Upper lobe of left lung (tissue), 6 donors: ENCODE measurements around the gene CHD9. TPM values are rescaled to one million over a fixed set of nuclear protein-coding genes. Genes with fewer than 3 reads are reported as not detected.
A peak's percentile ranks its signal among the peaks of the same experiment; 100 is the strongest.

ENCODE experiments used
- ATAC-seq, 2 donors: fragments of 200-7000 bp; cut with Tn5 transposase; one replicate each; pipeline ENCODE4 v1.9.1; 2022; ENCODE audit warnings: mild to moderate bottlenecking in 2 of 2, moderate library complexity in 2 of 2; ENCODE audit not compliant: low FRiP score in 2 of 2
- DNase-seq, 2 donors: peaks; one replicate each; pipeline ENCODE4 v3.0.0-alpha.2; 2019 to 2020
- H3K27ac ChIP-seq, 4 donors: fragments of 200-600 bp; sonication (generic); one replicate each; pipeline ENCODE4 v1.5.1; 2016 to 2019
- H3K27me3 ChIP-seq, 4 donors: fragments of 200-600 bp; sonication (generic); one replicate each; pipeline ENCODE4 v1.5.1; 2017 to 2019
- H3K36me3 ChIP-seq, 4 donors: fragments of 200-600 bp; sonication (generic); one replicate each; pipeline ENCODE4 v1.5.1; 2016 to 2019
- H3K4me1 ChIP-seq, 4 donors: fragments of 200-600 bp; sonication (generic); one replicate each; pipeline ENCODE4 v1.5.1; 2018 to 2019
- H3K4me3 ChIP-seq, 4 donors: fragments of 200-600 bp; sonication (generic); one replicate each; pipeline ENCODE4 v1.5.1; 2017 to 2019; ENCODE audit warnings: mild to moderate bottlenecking in 2 of 4, moderate library complexity in 1 of 4
- H3K9me3 ChIP-seq, 4 donors: fragments of 200-600 bp; sonication (generic); one replicate each; pipeline ENCODE4 v1.5.1; 2018 to 2019
- EP300 ChIP-seq, 4 donors: sonication (generic); formaldehyde crosslinking; IDR thresholded peaks; one replicate each; pipeline ENCODE4 v1.5.1; 2017; ENCODE audit warnings: antibody characterized with exemption in 4 of 4, control low read depth in 2 of 4
- POLR2A ChIP-seq, 4 donors: fragments of 450-650 bp; IDR thresholded peaks; one replicate each; pipeline ENCODE4 v1.5.1; 2016 to 2017; ENCODE audit warnings: antibody characterized with exemption in 4 of 4, mild to moderate bottlenecking in 2 of 4
- POLR2AphosphoS5 ChIP-seq, 2 donors: sonication (generic); formaldehyde crosslinking; IDR thresholded peaks; one replicate each; pipeline ENCODE4 v1.5.1; 2017; ENCODE audit warnings: antibody characterized with exemption in 2 of 2
- WGBS, 2 donors: methylation state at CpG; one replicate each; pipeline ENCODE4 v1.1.5; 2017 to 2018; 5-methylcytosine and 5-hydroxymethylcytosine counted together
- total RNA-seq, 6 donors: library from RNA; depleted of rRNA in 4 of 6; stranded (reverse); fragments of >200 nt in 4 of 6; gene quantifications; one replicate each; pipeline versions ENCODE4 v1.1.0 to v1.2.1, GENCODE V29; 2016 to 2021
- TF ChIP-seq, protein P1 (sequence below), 6 experiments: fragments of 450-650 bp in 4 of 6; fragments of 200-600 bp in 2 of 6; sonication (generic) in 2 of 6; IDR thresholded peaks; one replicate each; pipeline ENCODE4 v1.5.1; 2016 to 2019; ENCODE audit warnings: antibody characterized with exemption in 6 of 6
- donor health status: DM: no; HTN: no; CAD: no; lungs with moderate emphysema.
- donor health status: DM: no; HTN: yes; CAD: no; lungs with severe emphysema.

CHD9 gene
- total RNA-seq, 6 donors from 2014 or later, result 55.6 to 98.8 (median 68.3) TPM

DNA sequence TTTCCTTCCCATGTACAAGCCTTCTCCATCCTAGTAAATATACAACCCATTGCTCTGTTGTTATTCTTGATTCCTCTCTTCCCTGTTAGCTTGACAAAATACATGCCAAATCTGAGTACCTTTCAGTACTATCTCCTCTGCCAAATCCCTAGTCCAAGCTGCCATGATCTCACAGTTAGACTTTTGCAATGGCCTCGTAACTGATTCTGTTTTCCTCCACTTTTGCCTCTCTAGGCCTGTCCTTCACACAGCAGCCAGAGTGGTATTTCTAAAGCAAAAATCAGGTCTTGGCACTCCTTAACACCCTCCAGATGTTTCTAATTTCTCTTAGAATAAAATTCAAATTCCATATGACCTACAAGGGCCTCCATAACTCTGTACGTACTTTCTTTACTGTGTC lies 226.5 kb downstream of the CHD9 start:
- no peak for DNase-seq
- 71 to 76% methylated on average over 2 of the region's 2 CpGs for WGBS, 2 donors
- TF ChIP-seq POLR2AphosphoS5 (IDR thresholded peaks at IDR 0.05) (no peak), POLR2A (IDR thresholded peaks at IDR 0.05) (no peak), EP300 (IDR thresholded peaks at IDR 0.05) (no peak)
- TF ChIP-seq, protein P1, sequence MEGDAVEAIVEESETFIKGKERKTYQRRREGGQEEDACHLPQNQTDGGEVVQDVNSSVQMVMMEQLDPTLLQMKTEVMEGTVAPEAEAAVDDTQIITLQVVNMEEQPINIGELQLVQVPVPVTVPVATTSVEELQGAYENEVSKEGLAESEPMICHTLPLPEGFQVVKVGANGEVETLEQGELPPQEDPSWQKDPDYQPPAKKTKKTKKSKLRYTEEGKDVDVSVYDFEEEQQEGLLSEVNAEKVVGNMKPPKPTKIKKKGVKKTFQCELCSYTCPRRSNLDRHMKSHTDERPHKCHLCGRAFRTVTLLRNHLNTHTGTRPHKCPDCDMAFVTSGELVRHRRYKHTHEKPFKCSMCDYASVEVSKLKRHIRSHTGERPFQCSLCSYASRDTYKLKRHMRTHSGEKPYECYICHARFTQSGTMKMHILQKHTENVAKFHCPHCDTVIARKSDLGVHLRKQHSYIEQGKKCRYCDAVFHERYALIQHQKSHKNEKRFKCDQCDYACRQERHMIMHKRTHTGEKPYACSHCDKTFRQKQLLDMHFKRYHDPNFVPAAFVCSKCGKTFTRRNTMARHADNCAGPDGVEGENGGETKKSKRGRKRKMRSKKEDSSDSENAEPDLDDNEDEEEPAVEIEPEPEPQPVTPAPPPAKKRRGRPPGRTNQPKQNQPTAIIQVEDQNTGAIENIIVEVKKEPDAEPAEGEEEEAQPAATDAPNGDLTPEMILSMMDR (IDR thresholded peaks at IDR 0.05), result no peak
- peaks cover 0 to 14% (median 6%) of the 10 kb centered on the region in 4 donors for H3K4me1 ChIP-seq
- H3K9me3 ChIP-seq, result no peaks in the 10 kb centered on the region
- peaks cover 2 to 54% (median 25%) of the 10 kb centered on the region in 4 donors for H3K36me3 ChIP-seq
- no peak overlapping the region for H3K4me3 ChIP-seq
- ATAC-seq, result no peak
- peak overlapping the region in 3 of 4 donors; percentile 3 to 60 (median 19) for H3K27ac ChIP-seq
- H3K27me3 ChIP-seq, result no peaks in the 10 kb centered on the region

DNA sequence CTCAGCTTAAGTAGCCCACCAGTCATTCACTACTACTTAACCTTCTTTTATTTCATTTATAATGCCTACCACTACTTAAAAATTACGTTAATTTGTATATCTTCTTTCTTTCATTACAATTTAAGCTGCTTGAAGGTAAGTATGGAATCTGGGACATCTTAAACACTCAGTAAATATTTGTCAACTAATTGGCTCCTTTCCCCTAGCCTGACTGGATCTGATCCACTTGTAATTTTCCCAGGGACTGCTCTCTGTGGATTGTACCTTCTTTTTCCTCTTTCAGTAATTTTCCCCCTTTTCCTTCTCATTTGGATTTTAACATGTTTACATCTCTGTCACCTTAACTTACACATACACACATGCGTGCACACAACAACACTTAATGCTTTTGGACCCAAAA lies 227.1 kb downstream of the CHD9 start:
- peaks cover 0 to 14% (median 6%) of the 10 kb centered on the region in 4 donors for H3K4me1 ChIP-seq
- no peak for DNase-seq
- TF ChIP-seq EP300 (IDR thresholded peaks at IDR 0.05) (peak in 1 of 4 donors; percentile 15), POLR2A (IDR thresholded peaks at IDR 0.05) (no peak)
- H3K36me3 ChIP-seq, result peaks cover 3 to 54% (median 24%) of the 10 kb centered on the region in 4 donors
- WGBS, 2 donors, result 78 to 82% methylated on average over 2 of the region's 2 CpGs
- no peaks in the 10 kb centered on the region for H3K9me3 ChIP-seq
- no peaks in the 10 kb centered on the region for H3K27me3 ChIP-seq
- no peak overlapping the region for H3K4me3 ChIP-seq
- peak overlapping the region in 3 of 4 donors; percentile 3 to 60 (median 19) for H3K27ac ChIP-seq
- ATAC-seq, result no peak

- Histone ChIP-seq H3K4me3 (no peak overlapping the region), H3K27me3 (no peaks in the 10 kb centered on the region), H3K36me3 (peaks cover 7 to 54% (median 25%) of the 10 kb centered on the region in 4 donors), H3K4me1 (peaks cover 0 to 14% (median 6%) of the 10 kb centered on the region in 4 donors), H3K9me3 (no peaks in the 10 kb centered on the region), H3K27ac (peak overlapping the region in 2 of 4 donors; percentile 3 to 60)
- TF ChIP-seq POLR2AphosphoS5 (IDR thresholded peaks at IDR 0.05), result no peak
- TF ChIP-seq POLR2A (IDR thresholded peaks at IDR 0.05), result no peak
- TF ChIP-seq, protein P1 (IDR thresholded peaks at IDR 0.05), result no peak
- no peak for TF ChIP-seq EP300 (IDR thresholded peaks at IDR 0.05)
- ATAC-seq, result no peak
- DNase-seq, result no peak
- 85 to 88% methylated on average over 5 of the region's 5 CpGs for WGBS, 2 donors
Observed at GRCh38 chr16:53282328-53282727, 227.5 kb downstream of the CHD9 start.

- TF ChIP-seq, protein P1 (IDR thresholded peaks at IDR 0.05), result peak; percentile 20 to 52 (median 38)
- TF ChIP-seq POLR2AphosphoS5 (IDR thresholded peaks at IDR 0.05), result no peak
- no peak for TF ChIP-seq EP300 (IDR thresholded peaks at IDR 0.05)
- TF ChIP-seq POLR2A (IDR thresholded peaks at IDR 0.05), result no peak
- WGBS, 2 donors, result 58 to 65% methylated on average over 3 of the region's 3 CpGs
- Histone ChIP-seq H3K4me3 (no peak overlapping the region), H3K9me3 (no peaks in the 10 kb centered on the region), H3K4me1 (peaks cover 0 to 14% (median 6%) of the 10 kb centered on the region in 4 donors), H3K27ac (peak overlapping the region in 1 of 4 donors; percentile 60), H3K36me3 (peaks cover 12 to 54% (median 27%) of the 10 kb centered on the region in 4 donors), H3K27me3 (no peaks in the 10 kb centered on the region)
- peak in 1 of 2 donors; percentile 32 for ATAC-seq
- DNase-seq, result no peak
Observed at GRCh38 chr16:53282975-53283946, 228.5 kb downstream of the CHD9 start.

- H3K9me3 ChIP-seq, result no peaks in the 10 kb centered on the region
- ATAC-seq, result no peak
- peaks cover 20 to 71% (median 39%) of the 10 kb centered on the region in 4 donors for H3K36me3 ChIP-seq
- H3K4me1 ChIP-seq, result peaks cover 0 to 14% (median 6%) of the 10 kb centered on the region in 4 donors
- H3K27ac ChIP-seq, result no peak overlapping the region
- no peaks in the 10 kb centered on the region for H3K27me3 ChIP-seq
- no peak overlapping the region for H3K4me3 ChIP-seq
- WGBS, 2 donors, result 86% methylated on average over 2 of the region's 2 CpGs
- DNase-seq, result no peak
- TF ChIP-seq POLR2A (IDR thresholded peaks at IDR 0.05) (no peak), POLR2AphosphoS5 (IDR thresholded peaks at IDR 0.05) (no peak), EP300 (IDR thresholded peaks at IDR 0.05) (no peak)
- TF ChIP-seq, protein P1 (IDR thresholded peaks at IDR 0.05), result no peak
Observed at GRCh38 chr16:53285236-53285635, 230.4 kb downstream of the CHD9 start.
